ENCODE data around the gene LRBA.
A peak's percentile ranks its signal among the peaks of the same experiment; 100 is the strongest.

LRBA gene

DNA sequence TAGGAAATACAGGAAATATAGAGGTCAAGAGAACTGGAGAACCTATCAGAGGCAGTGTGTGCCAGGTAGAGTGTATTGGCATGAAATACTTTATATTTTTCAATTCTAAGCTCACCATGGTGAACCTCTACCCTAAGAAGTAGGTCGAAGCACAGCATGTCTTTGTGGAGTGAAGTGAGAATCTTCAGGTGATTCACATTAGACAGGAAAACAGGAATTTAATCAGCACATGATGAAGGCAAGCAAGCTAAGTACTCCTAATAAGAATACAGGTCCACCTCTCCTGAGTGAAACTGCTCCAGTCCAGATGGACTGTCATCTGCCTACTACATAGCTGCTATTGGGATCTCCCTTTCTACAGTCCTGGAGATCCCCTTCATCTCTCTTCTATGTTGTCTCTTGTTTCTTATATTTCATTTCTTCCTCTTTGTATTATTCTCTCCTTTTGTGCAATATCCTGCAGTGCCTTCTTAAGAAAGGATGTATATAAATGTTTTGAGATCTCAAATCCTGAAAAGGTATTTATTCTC, 159.0 kb downstream of the LRBA start:
- no peak for FAIRE-seq

- FAIRE-seq: no peak
These were observed 160.5 kb downstream of the LRBA start for GRCh38 chr4:150854600-150854999.

DNA sequence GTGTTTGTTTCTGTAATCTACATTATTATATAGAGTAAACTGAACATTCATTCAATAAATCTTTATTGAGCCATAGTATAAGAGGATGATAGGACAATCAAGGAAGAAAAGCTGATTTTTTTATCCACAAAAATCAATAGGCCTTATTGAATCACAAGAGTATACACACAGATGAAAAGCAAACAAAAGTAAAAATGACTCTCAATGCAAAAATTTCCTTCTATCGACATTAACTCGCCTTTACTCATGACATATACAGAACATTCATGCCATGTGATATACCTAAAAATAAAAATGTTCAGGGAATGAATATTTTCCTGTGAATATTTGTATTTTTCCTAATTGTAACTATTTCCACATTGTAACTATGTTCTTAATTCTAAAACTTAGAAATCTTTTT, 161.2 kb downstream of the LRBA start:
- no peak for FAIRE-seq

DNA sequence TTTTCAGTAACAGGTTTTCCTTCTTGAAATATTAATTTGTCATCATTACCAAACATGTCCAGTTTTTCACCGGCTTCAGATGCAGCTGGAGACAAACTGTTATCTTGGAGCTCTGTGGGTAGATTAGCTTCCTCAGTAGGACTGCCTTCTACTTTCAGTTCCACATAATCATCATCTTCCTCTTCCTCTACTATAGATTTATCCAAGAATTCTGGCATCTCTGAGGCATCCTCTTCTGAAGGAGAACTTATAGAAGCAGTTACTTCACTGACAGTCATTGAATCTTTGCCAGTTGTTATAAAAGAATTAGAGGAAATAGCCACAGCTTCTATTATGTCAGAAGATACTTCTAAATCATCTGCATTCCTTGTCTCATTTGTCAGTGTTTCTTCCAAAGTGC, 162.9 kb downstream of the LRBA start:
- FAIRE-seq: no peak

- FAIRE-seq: no peak
These were observed 166.1 kb downstream of the LRBA start for GRCh38 chr4:150849016-150849415.

GRCh38 chr4:150828159-150828558, 186.9 kb downstream of the LRBA start:
- FAIRE-seq: no peak

DNA sequence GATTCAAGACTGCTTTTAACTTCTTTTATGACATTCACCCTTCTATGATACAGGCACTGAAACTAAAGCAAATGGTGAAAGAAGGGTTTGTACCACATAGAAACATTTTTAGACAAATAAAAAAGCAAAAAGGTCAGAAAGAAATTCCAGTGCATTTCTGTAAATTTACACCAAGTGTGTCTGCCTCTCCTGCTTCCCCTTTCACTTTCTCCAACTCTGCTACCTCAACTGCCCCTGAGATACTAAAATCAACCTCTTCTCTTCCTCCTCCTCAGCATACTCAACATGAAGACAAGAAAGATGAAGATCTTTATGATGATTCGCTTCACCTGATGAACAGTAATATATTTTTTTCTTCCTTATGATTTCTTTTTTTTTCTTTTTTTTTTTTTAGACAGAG, 187.9 kb downstream of the LRBA start:
- no peak for FAIRE-seq

DNA sequence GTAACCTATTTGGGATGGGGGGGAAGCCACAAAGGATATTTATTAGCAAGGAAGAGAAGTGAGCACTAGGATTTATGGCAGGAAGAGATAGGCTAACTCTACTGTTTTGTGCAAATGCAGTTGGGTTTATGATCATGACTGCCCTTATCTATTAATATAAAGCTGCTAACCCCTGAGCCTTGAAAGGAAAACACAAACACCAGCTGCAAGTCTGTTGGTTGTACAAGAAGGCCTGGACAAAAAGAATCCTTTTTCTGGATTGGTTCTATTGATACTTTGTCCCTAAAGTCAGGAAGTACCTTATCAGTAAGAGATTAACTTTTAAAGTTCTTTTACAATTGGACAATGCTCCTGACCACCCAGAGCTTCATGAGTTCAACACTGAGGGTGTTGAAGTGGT, 188.8 kb downstream of the LRBA start:
- no peak for FAIRE-seq

DNA sequence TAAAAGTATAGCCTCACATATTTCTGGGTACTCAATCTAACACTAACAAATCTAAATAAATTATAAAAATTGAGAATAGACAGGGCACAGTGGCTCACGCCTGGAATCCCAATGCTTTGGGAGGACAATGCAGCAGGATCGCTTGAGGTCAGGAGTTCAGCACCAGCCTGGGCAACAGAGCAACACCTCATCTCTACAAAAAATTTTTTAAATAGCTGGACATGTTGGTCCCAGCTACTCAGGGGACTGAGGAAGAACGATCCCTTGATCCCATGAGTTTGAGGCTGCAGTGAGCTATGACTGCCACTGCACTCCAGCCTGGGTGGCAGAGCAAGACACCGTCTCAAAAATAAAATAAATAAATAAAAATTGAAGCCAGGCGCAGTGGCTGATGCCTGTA, 192.7 kb downstream of the LRBA start:
- no peak for FAIRE-seq

GRCh38 chr4:150821641-150822040, 193.4 kb downstream of the LRBA start:
- FAIRE-seq: no peak

- FAIRE-seq: no peak
These were observed 194.7 kb downstream of the LRBA start for GRCh38 chr4:150820409-150820808.

GRCh38 chr4:150818661-150819060, 196.4 kb downstream of the LRBA start:
- no peak for FAIRE-seq

DNA sequence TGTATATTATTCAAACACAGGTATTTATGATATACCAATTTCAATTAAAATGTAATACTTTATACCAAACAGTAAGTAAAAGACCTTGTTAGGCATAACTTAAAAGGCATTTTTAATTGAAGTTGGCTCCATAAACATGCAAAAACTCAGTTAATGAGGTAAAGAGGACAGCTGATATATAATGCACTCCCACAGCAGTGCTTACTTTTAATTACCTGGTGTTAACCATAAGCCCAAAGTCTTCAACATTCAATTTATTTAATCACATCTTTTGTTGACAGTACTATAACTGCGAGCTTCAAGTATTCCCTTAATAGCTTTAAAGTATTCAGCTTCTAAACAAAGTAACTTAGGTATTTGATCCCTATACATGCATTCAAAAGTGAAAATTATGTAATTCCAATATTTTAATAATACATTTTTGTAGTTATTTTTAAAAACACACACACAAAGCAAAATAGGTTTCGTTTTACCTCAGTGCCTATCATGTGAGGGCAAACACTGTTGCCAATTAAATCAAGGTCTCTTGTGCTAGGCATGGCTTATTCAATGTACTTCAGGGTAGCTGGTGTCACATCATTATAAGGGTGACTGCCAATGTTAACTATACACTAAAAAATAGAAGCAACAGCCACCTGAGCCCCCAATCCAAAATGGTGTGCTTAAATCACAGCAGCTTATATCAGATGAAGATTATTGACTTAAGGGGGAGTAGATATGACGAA, 197.1 kb downstream of the LRBA start:
- no peak for FAIRE-seq

DNA sequence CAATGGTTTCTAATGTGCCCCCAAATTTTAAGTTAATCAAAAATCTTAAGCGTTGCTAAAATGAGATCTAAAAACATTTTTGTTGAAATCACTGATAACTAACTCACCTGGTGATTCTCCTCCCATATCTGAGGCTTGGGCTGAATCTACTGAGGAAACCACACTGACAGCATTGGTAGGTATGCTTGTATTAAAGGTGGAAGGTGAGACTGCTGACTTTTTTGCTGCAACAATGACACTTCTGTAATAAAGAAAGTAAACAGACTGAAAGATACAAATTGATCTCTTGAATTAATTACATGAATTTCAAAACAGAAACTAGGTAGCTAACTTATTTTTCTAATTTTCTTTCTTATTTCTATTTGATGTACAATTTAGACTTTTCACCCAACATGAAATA, 198.1 kb downstream of the LRBA start:
- no peak for FAIRE-seq

GRCh38 chr4:150816491-150816890, 198.6 kb downstream of the LRBA start:
- FAIRE-seq: no peak

- peak; percentile 67 for FAIRE-seq
These were observed 200.2 kb downstream of the LRBA start for GRCh38 chr4:150814873-150815272.

GRCh38 chr4:150805183-150806025, 209.7 kb downstream of the LRBA start:
- FAIRE-seq: no peak

- no peak for FAIRE-seq
These were observed 213.3 kb downstream of the LRBA start for GRCh38 chr4:150801833-150802232.

GRCh38 chr4:150799207-150799606, 215.9 kb downstream of the LRBA start:
- FAIRE-seq: no peak

DNA sequence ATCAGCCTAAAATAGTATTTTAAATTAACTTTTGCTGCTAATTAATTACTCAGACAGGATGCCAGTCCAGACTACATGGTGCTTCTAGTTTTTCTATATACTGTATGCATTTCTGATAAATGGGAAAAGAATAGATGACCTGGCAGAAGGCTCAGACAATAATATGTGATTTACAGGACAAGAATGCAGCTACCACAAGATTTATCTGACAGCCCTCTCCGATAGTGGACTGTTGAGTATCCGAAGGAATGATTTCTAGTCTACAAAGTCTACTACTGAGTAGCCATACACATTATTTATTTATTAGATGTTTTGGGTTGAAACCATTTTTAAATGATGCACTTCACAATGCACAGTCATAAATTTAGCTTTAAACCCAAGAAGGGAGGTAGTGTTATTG, 220.4 kb downstream of the LRBA start:
- no peak for FAIRE-seq

DNA sequence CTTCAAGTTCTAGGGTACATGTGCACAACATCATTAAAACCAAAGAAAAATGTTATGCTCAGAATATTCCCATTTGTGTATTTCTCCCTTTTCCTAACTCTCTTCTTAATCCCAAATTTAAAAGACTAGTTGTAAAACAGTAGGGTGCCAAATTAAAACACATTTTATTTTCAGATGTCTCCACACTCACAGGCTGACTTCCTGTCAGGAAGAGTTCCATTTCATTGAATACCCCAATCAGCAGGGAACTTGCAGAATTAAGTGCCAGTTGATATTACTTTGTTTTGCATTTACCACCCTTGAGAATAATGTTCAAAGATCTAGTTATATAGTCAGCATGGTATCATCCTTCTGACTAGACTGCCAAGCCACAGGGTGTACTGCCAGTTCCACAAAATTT, 225.2 kb downstream of the LRBA start:
- no peak for FAIRE-seq

DNA sequence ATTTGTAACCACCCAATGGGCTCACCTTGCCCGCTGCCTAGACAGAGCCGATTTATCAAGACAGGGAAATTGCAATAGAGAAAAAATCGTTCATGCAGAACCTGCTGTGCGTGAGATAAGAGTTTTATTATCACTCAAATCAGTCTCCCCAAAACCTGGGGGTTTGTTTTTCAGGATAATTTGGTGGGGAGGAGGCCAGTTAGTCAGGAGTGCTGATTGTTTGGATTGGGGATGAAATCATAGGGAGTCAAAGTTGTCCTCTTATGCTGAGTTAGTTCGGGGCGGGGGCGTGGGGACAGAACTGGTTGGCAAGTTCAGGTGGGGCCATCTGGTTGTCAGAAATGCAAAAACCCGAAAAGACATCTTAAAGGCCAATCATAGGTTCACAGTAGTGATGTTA, 230.1 kb downstream of the LRBA start:
- no peak for FAIRE-seq

- no peak for FAIRE-seq
These were observed 230.8 kb downstream of the LRBA start for GRCh38 chr4:150784305-150784704.

DNA sequence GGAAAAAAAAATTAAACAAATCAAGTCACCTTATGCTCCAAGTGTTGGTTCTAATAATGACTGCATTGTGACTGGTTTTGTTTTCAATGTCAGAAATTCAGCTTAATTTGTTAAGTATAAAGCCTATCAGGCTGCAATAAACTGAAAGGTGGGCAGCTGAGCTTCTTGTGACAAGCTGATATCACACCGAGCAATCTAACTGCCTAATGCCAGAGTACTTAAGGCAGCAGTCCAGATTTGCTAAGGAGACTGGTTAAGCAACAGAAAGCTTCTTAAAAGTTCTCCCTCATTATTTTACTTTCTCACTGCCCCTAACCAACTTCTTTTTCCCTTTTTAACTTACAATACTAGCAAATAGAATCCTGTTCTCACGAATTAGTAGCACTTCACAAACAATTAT, 232.2 kb downstream of the LRBA start:
- FAIRE-seq: no peak

Measured in TTC549 (cell line).